Regular cardiac myocyte (primary cell): ENCODE results near the gene ALKBH3. TPM values are rescaled to one million over a fixed set of nuclear protein-coding genes. Genes with fewer than 3 reads are reported as not detected.

ENCODE experiments used
- total RNA-seq: library from RNA; depleted of rRNA; stranded (reverse); fragments of >200 nt; gene quantifications from 2 replicates; pipeline ENCODE4 v1.2.3, GENCODE V29; 2014

Gene ALKBH3
- total RNA-seq: 18.3 and 25.1 TPM in 2 replicates

DNA sequence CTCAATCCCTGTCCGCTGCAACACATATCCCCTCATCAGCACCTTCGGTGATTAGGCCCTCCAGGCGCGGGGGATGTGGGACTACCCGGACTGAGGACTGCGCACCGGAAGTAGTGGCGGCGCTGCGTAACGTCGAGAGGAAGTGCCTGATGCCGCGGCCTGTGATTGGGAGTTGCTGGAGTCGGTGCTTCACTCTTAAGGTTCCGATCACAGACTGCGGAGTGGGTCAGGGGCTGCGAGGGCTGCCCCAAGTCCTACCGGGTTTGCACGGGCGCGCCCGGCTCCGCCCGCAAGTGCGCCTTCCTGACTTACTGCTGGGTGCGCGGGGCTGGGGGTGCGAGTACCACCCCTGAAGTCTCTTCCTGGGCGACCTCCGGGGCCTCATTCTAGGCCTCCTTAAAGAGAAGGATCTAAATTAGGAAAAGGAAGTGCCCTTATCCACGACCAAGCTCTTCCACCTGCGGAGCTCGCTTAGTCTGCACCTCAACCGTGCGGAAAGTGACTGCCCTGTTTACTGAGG, at the start of gene ALKBH3:
Gene ALKBH3 (plus strand): TSS at position 192 of the 520 bp plus-strand sequence. CDS start 1,822 bp downstream, outside the sequence.

Other genes with a start within 250 kb of the ALKBH3 start
- gene HSD17B12, start 200.1 kb upstream of the ALKBH3 start, total RNA-seq: 72.9 and 78.1 TPM in 2 replicates
- gene C11orf96, start 61.8 kb downstream of the ALKBH3 start, total RNA-seq: 7.5 and 99.5 TPM in 2 replicates
- not detected in 2 replicates for gene ACCSL, start 167.2 kb downstream of the ALKBH3 start, total RNA-seq
- 1.9 and 7.9 TPM in 2 replicates for gene ACCS, start 185.4 kb downstream of the ALKBH3 start, total RNA-seq
- 94.9 and 240 TPM in 2 replicates for gene EXT2, start 214.8 kb downstream of the ALKBH3 start, total RNA-seq